Thyroid gland (tissue), 4 donors: ENCODE data around the gene SERF1A. TPM values are rescaled to one million over a fixed set of nuclear protein-coding genes. Genes with fewer than 3 reads are reported as not detected.

Experiments used
- small RNA-seq: library from RNA; depleted of rRNA; stranded (forward); fragments of <200 nt; gene quantifications from one replicate; pipeline ENCODE3, GENCODE V24; 2016
- total RNA-seq, 4 donors: library from RNA; depleted of rRNA; stranded (reverse); fragments of >200 nt; gene quantifications; one replicate each; pipeline ENCODE4 v1.2.3, GENCODE V29; 2016

SERF1A gene
- total RNA-seq, 4 donors from 2014 or later, result 5.6 to 25.6 (median 14.5) TPM

Small RNA genes within 50 kb of the gene (small RNA-seq; reads per million reads assigned to genes)
- gene CDH12P1, result not detected

Other genes with a start within 250 kb of the SERF1A start
- gene SMN1, start 24.4 kb downstream of the SERF1A start, total RNA-seq, result 10 to 100 TPM; 22.4 to 41.3 (median 34.3) TPM
- gene NAIP, start 124.7 kb downstream of the SERF1A start, total RNA-seq, result 100 to 1,000 TPM in 1 of 4 donors, 10 to 100 TPM in 3; 37.6 to 122 (median 53.2) TPM
- gene GTF2H2, start 167.0 kb downstream of the SERF1A start, total RNA-seq, result 10 to 100 TPM; 21.6 to 55.5 (median 44.2) TPM